ENCODE results near the gene SYNPO2.
"Not testable (repeated sequence)": the region's sequence is repeated elsewhere in the genome, so short reads cannot be mapped to it uniquely, and the experiment has no call there.

Gene SYNPO2

DNA sequence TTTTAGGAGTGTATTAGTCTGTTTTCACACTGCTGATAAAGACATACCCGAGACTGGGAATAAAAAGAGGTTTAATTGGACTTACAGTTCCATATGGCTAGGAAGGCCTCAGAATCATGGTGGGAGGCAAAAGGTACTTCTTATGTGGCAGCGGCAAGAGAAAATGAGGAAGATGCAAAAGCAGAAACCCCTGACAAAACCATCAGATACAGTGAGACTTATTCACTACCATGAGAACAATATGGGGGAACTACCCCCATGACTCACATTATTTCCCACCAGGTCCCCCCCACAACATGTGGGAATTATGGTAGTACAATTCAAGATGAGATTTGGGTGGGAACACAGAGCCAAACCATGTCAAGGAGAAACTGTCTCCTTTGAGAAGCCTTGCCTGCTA, 121.6 kb downstream of the SYNPO2 start:
- DNase-seq: not testable (repeated sequence)

DNA sequence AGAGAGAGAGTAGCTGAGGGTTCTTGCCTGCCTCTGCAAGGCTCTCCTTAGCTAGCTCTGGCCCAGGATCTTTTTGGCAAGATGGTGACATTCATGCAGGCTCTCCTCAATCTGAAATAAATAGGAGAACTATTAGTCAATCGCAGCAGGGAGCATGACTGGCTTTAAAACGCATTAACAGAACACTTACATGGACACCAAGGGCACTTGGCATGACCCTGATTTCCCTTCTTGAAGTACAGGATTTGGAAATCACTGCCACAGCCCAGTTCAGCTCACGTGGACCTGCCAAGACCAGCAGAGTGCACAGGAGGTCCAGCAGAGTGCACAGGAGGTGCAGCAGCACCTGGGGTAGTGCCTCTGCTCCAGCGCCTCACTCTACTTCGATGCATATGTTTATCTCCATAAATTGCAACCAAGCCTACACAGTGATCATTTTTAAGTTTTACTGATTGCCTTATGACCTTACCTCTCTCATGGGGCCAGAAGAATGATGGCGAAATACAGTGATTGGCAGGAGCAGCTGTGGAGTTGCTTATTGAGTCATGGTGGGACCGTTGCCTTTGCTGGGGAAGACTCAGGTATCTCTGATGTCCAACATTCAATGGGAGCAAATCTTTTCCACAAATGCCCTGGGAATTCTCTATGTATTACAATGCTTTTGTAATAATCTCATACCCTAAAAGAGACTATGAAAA, 122.4 kb downstream of the SYNPO2 start:
- DNase-seq: no peak

- no peak for DNase-seq
Observed at GRCh38 chr4:119011607-119011988, 122.9 kb downstream of the SYNPO2 start.

- DNase-seq: no peak
Observed at GRCh38 chr4:119014658-119015057, 126.0 kb downstream of the SYNPO2 start.

- DNase-seq: no peak
Observed at GRCh38 chr4:119016636-119017035, 128.0 kb downstream of the SYNPO2 start.

- DNase-seq: no peak
Observed at GRCh38 chr4:119017636-119018035, 129.0 kb downstream of the SYNPO2 start.

DNA sequence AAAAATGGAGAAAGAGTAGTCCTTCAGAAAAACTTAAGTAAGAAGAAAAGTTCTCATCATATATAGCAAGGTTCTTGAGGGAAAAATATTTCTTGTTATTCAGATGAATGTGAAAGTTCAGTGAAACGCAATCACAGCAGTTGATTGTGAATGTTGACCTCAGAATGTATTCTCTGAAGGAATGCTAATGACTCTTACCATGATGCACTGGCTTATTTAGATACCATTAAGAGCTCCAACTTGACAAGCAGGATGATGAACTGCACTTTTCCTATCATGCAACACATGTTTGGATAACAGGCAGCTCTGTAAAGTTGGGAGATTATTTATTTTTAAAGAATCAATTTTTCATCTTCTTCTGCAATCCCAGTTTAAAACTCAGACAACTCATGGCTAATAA, 131.5 kb downstream of the SYNPO2 start:
- DNase-seq: no peak

DNA sequence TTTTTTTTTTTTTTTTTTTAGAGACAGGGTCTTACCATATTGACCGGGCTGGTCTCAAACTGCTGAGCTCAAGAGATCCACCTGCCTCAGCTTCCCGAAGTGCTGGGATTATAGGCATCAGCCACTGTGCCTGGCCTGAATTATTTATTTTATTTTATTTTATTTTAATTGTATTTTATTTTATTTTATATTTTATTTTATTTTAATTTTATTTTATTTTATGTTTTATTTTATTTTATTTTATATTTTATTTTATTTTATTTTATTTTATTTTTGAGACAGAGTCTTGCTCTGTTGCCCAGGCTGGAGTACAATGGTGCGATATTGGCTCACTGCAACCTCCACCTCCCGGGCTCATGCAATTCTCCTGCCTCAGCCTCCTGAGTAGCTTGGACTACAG, 133.9 kb downstream of the SYNPO2 start:
- DNase-seq: not testable (repeated sequence)

DNA sequence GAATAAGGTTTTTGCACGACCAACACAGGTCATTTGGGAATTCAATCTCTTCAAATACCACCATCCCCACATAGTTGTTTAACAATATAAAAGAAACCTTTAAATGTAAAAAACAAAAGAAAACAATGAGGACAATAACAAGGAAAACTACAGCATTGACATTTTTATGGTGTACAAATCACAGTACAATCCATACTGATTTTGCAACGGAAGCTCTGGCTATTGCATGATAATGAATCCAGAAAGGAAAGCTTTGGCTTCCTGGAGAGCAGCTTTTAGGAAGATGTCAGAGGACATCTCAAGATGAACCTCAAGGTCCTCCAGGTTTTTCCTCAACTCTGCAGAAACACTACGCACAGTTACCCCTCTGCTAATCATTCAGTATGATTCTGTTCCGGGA, 135.4 kb downstream of the SYNPO2 start:
- no peak for DNase-seq

GRCh38 chr4:119025420-119025819, 136.8 kb downstream of the SYNPO2 start:
- DNase-seq: no peak

DNA sequence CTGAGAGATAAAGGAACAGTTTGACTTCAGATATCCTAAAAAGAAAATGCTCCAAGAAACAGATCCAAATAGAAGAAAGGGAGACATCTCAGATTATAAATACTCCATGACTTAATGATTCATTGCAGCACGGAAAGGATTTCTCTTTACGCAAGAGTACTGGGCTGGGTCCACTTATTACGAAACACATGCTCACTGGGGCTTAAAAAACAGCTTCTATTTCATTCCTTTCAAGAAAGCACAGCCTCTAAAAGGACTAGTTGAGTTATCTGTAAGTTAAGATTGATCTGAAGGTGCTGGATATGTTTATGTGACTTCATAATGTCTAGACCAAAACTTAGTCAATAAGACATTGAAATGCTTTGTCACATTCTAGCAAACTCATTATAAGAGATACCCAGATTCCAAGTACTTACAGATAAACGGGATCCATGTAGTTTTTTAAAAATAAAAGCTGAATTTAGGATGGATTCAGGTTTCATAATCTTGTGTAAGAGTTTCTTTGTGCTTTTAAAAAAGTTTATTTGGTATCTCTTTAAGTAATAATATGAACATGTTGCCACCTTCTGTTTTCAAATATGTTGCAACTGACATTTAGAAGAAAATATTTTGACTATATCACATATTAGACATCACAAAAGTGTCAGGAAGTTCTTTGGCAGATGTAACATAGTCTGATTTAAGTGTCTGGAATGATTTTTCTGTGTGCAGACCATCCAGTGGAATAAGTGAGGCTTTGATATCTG, 137.4 kb downstream of the SYNPO2 start:
- no peak for DNase-seq

DNA sequence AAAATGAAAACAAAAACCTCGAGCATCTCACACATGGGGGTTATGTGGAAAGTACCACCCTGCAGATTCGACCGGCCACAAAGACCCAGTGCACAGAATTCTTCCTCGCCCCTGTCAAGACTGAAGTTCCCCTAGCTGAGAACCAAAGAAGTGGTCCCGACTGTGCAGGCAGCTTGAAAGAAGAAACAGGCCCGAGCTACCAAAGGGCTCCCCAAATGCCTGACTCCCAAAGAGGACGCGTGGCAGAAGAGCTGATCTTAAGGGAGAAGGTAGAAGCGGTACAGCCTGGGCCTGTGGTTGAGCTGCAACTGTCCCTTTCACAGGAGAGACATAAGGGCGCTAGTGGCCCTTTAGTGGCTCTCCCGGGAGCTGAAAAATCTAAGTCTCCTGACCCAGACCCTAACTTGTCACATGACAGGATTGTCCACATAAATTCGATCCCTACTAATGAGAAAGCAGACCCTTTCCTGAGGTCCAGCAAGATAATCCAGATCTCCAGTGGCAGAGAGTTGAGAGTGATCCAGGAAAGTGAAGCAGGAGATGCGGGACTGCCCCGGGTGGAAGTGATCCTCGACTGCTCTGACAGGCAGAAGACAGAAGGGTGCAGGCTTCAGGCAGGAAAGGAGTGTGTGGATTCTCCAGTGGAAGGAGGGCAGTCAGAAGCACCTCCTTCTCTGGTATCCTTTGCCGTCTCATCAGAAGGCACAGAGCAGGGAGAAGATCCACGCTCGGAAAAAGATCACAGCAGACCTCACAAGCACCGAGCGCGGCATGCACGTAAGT, 138.2 kb downstream of the SYNPO2 start:
- no peak for DNase-seq

DNA sequence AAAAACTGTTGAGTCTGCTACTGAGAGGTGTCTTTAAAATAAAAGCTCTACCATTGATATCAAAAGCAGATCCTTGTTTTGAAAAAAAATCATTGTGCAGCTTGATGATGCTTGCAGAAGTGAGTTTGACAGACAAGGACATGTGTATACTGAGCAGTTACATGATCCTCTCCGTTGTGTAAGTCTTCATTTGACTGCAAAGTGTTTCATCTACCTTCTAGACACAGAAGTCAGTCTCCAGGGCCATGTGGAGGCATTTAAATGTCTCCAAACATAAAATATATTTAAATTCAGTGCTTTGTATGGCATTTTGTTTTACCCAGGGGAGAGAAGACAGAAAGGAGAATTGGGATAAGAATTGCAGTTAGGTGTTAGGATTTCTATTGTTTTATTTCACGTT, 139.2 kb downstream of the SYNPO2 start:
- no peak for DNase-seq

DNA sequence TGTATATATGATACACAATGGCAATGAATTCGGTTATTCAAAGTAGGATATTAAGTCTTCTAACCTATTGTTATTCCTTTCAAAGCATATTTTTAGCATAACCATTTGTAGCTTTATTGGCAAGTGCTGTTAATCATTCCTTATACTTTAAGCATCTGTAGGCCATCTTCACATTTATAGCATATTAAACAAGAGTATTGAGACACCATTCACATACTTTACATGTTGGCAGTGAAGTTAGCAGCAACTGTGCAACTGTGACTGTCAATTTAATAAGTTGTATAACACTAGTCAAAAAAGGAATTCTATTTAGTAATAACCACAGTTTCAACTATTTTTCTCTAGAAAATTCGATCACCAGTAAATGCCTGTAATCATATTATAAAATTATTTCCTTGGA, 139.6 kb downstream of the SYNPO2 start:
- DNase-seq: no peak

GRCh38 chr4:119029847-119030535, 141.3 kb downstream of the SYNPO2 start:
- no peak for DNase-seq

DNA sequence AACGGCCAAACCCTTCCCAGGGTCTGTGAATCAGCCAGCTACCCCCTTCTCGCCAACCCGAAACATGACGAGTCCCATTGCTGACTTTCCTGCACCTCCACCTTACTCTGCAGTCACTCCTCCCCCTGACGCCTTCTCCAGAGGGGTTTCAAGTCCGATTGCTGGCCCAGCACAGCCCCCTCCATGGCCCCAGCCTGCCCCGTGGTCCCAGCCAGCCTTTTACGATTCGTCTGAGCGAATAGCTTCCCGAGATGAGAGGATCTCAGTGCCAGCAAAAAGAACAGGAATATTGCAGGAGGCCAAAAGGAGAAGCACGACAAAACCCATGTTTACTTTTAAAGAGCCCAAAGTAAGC, 141.9 kb downstream of the SYNPO2 start:
- no peak for DNase-seq

- no peak for DNase-seq
Observed at GRCh38 chr4:119031218-119031617, 142.6 kb downstream of the SYNPO2 start.

GRCh38 chr4:119032921-119033685, 144.4 kb downstream of the SYNPO2 start:
- DNase-seq: no peak

DNA sequence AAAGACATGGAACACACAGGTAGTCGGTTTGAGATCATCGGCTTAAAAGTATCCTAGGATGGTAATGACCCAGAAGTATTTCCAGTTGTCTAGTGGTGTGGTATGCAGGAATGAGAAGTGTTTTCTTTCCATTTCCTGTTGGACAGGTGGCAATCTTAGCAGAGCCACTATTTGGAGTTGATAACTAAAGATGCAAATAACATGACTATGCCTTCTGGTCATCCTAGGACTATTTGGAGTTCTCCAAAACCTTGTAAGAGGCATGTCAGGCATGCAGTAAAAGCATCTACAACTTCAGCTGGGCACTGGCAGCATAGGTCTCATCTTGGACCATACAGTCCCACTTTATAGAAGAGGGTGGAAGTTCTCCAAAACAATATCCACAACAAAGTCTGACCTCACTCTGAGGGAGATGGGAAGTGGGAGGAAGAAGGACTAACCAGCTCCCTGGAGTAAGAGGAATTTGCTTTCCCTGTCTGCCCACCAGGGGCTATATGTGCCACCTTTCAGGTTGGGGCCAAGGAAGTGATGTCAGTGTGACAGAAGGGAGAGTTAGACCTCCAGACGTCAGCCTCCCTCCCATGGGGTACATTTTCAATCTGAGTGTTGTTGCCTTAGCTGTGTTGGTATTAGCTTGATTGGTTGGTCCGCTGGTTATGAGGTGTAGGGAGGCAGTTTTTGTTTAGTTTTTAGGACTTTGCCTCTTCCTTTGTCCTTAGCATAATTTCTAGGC, 145.8 kb downstream of the SYNPO2 start:
- DNase-seq: no peak

DNA sequence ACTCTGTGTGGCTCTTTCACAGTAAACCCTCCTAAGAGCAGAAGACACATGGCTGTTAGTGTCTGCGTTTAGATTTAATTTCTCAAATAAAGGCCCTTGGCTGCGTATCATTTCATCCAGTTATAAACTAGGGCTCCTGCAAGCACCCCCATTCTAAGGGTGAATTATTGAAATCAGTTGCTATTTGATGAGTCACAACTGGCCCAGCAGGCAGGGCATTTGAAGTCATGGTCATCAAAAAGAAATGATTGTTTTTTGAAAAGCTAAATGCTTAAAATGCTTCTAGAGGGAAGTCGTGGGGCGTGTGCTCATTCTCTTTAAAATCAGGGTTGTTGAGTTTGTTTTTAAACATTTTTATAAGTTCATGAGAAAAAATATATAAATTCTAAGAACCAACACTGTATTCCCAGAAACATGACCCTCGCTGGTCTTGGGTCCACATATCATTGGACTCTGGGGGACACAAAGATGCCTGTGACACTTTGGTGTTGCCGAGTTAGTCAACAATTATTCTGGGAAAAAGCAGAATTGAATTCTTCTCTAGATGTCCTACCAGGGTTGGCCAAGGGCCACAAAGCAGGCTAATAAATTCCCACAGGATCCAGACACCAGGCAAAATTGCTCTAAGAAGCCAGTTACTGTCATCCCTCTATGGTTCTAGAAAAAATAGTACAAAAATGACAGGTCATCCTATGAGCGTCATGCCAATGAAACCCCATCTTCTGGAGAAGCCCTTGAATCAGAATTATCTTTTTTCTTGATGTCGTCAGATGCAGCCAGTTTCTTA, 147.5 kb downstream of the SYNPO2 start:
- no peak for DNase-seq

- no peak for DNase-seq
Observed at GRCh38 chr4:119037709-119038108, 149.1 kb downstream of the SYNPO2 start.

All from activated CD8-positive, alpha-beta memory T cell treated with anti-CD3 and anti-CD28 coated beads, Interleukin-2, amount 50 U/mL, for 4 hours (primary cell).